Spleen (tissue), 11 donors: Measurements from ENCODE around the gene PHF21A. TPM values are rescaled to one million over a fixed set of nuclear protein-coding genes. Genes with fewer than 3 reads are reported as not detected.

Experiments
- DNase-seq: peaks from one replicate; pipeline ENCODE4 v3.0.0-alpha.2; 2020
- H3K27ac ChIP-seq, 8 donors: fragments of 200-600 bp; sonication (generic) in 7 of 8; 1 replicate in 4 of 8; 2 replicates in 4 of 8; pipeline versions ENCODE4 v1.5.0 to v1.8.0; 2016 to 2021; ENCODE audit warnings: inconsistent platforms in 4 of 8, mild to moderate bottlenecking in 4 of 8, moderate library complexity in 1 of 8
- H3K27me3 ChIP-seq, 7 donors: fragments of 200-600 bp; sonication (generic) in 6 of 7; replicated peaks in 1 of 7; 1 replicate in 4 of 7; 2 replicates in 3 of 7; pipeline versions ENCODE4 v1.5.0 to v1.8.0; 2016 to 2021; ENCODE audit warnings: inconsistent platforms in 3 of 7, mild to moderate bottlenecking in 1 of 7
- H3K36me3 ChIP-seq, 6 donors: fragments of 200-600 bp; sonication (generic) in 5 of 6; 1 replicate in 4 of 6; 2 replicates in 2 of 6; pipeline versions ENCODE4 v1.5.0 to v1.8.0; 2016 to 2021; ENCODE audit warnings: inconsistent platforms in 2 of 6
- H3K4me1 ChIP-seq, 6 donors: fragments of 200-600 bp; sonication (generic) in 5 of 6; 1 replicate in 3 of 6; 2 replicates in 3 of 6; pipeline versions ENCODE4 v1.5.0 to v1.8.0; 2016 to 2021; ENCODE audit warnings: inconsistent platforms in 3 of 6
- H3K4me3 ChIP-seq, 8 donors: fragments of 200-600 bp; sonication (generic) in 7 of 8; 1 replicate in 4 of 8; 2 replicates in 4 of 8; pipeline versions ENCODE4 v1.5.0 to v1.8.0; 2016 to 2021; ENCODE audit warnings: inconsistent platforms in 4 of 8, mild to moderate bottlenecking in 4 of 8, moderate library complexity in 2 of 8
- H3K9me3 ChIP-seq, 8 donors: fragments of 200-600 bp; sonication (generic) in 7 of 8; 1 replicate in 4 of 8; 2 replicates in 4 of 8; pipeline versions ENCODE4 v1.5.0 to v1.8.0; 2016 to 2021; ENCODE audit warnings: inconsistent platforms in 4 of 8
- POLR2A ChIP-seq, 3 donors: fragments of 450-650 bp; IDR thresholded peaks; one replicate each; pipeline ENCODE4 v1.5.1; 2017; ENCODE audit warnings: antibody characterized with exemption in 3 of 3, mild to moderate bottlenecking in 1 of 3
- POLR2AphosphoS5 ChIP-seq, 3 donors: sonication (generic); formaldehyde crosslinking; IDR thresholded peaks; one replicate each; pipeline ENCODE4 v1.5.1; 2017; ENCODE audit warnings: antibody characterized with exemption in 3 of 3
- WGBS, 5 donors: extraction: QIAGEN DNeasy Blood & Tissue Kit in 3 of 5; methylation state at CpG; one replicate each; pipeline versions ENCODE4 v1.1.5 to v1.1.7; 2013 to 2018; 5-methylcytosine and 5-hydroxymethylcytosine counted together
- intact Hi-C: fragments of 100-400 bp; cut with DNase I; formaldehyde crosslinking; loops from one replicate; pipeline ENCODE4 v1.15.0; 2023; ENCODE audit warnings: low total_unique reads
- polyA plus RNA-seq, 3 donors: library from polyadenylated mRNA; stranded (reverse); fragments of 200-250 nt; gene quantifications; one replicate each; pipeline ENCODE4 v1.2.1, GENCODE V29; 2013
- total RNA-seq, 7 donors: library from RNA; depleted of rRNA in 3 of 7; stranded (reverse); fragments of >200 nt in 3 of 7; fragmentation: NEBNext Ultra II Directional in 4 of 7; extraction: Animal tissue kit (Norgen Biotek cat#: 25700) in 4 of 7; gene quantifications; one replicate each; pipeline versions ENCODE4 v1.1.0 to v1.2.1, GENCODE V29; 2016 to 2021
- TF ChIP-seq, protein P1 (sequence below), 11 experiments: fragments of 200-600 bp in 7 of 11; fragments of 450-650 bp in 4 of 11; sonication (generic) in 4 of 11; IDR thresholded peaks in 8 of 11; conservative IDR thresholded peaks in 3 of 11; 1 replicate in 7 of 11; 2 replicates in 4 of 11; pipeline versions ENCODE4 v1.4.0 to v1.8.0; 2016 to 2021; ENCODE audit warnings: antibody characterized with exemption in 11 of 11, inconsistent platforms in 4 of 11, mild to moderate bottlenecking in 1 of 11
- donor health status: healthy with polysubstance abuse.
- donor health status: DM: no; HTN: no; CAD: no; lungs with moderate emphysema.
- donor health status: DM: no; HTN: no; CAD: no.
- donor health status: Bipolar disorder and iron deficiency.
- donor health status: healthy.
- donor health status: DM: no; HTN: no; CAD: no.
- donor health status: DM: yes; HTN: yes; CAD: no.

PHF21A gene
- total and polyA plus RNA-seq, 10 donors: 9.2 to 110 (median 79.7) TPM

- intact Hi-C loops: no loop called here
- H3K4me1 ChIP-seq: peaks cover 0 to 15% (median 14%) of the 10 kb centered on the region in 6 donors
- H3K9me3 ChIP-seq: no peaks in the 10 kb centered on the region
- 88 to 98% (median 89%) methylated on average over 4 of the region's 4 CpGs for WGBS, 5 donors
- H3K4me3 ChIP-seq: no peak overlapping the region
- DNase-seq: no peak
- H3K27me3 ChIP-seq: peaks cover 0 to 18% (median 0%) of the 10 kb centered on the region in 7 donors
- no peak overlapping the region for H3K27ac ChIP-seq
- no peak for TF ChIP-seq POLR2A (IDR thresholded peaks at IDR 0.05)
- H3K36me3 ChIP-seq: peaks cover 0 to 13% (median 5%) of the 10 kb centered on the region in 6 donors
Observed at GRCh38 chr11:45886816-45887520, 234.3 kb downstream of the PHF21A start.

- Histone ChIP-seq H3K27ac (no peak overlapping the region), H3K36me3 (peaks cover 0 to 21% (median 14%) of the 10 kb centered on the region in 6 donors), H3K9me3 (no peaks in the 10 kb centered on the region), H3K27me3 (peaks cover 0 to 18% (median 0%) of the 10 kb centered on the region in 7 donors), H3K4me1 (peaks cover 0 to 15% (median 14%) of the 10 kb centered on the region in 6 donors), H3K4me3 (peak overlapping the region; percentile 18 to 80 (median 50))
- TF ChIP-seq, protein P1, sequence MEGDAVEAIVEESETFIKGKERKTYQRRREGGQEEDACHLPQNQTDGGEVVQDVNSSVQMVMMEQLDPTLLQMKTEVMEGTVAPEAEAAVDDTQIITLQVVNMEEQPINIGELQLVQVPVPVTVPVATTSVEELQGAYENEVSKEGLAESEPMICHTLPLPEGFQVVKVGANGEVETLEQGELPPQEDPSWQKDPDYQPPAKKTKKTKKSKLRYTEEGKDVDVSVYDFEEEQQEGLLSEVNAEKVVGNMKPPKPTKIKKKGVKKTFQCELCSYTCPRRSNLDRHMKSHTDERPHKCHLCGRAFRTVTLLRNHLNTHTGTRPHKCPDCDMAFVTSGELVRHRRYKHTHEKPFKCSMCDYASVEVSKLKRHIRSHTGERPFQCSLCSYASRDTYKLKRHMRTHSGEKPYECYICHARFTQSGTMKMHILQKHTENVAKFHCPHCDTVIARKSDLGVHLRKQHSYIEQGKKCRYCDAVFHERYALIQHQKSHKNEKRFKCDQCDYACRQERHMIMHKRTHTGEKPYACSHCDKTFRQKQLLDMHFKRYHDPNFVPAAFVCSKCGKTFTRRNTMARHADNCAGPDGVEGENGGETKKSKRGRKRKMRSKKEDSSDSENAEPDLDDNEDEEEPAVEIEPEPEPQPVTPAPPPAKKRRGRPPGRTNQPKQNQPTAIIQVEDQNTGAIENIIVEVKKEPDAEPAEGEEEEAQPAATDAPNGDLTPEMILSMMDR (IDR thresholded peaks at IDR 0.05 in 8 of 11, conservative IDR thresholded peaks at IDR 0.05 in 3 of 11): no peak
- TF ChIP-seq POLR2AphosphoS5 (IDR thresholded peaks at IDR 0.05): peak in 1 of 3 donors; percentile 66
- intact Hi-C loops: no loop called here
- 14 to 20% (median 15%) methylated on average over 24 to 43 of the region's 43 CpGs for WGBS, 5 donors
- no peak for DNase-seq
Observed at GRCh38 chr11:45885921-45886721, 235.1 kb downstream of the PHF21A start.

DNA sequence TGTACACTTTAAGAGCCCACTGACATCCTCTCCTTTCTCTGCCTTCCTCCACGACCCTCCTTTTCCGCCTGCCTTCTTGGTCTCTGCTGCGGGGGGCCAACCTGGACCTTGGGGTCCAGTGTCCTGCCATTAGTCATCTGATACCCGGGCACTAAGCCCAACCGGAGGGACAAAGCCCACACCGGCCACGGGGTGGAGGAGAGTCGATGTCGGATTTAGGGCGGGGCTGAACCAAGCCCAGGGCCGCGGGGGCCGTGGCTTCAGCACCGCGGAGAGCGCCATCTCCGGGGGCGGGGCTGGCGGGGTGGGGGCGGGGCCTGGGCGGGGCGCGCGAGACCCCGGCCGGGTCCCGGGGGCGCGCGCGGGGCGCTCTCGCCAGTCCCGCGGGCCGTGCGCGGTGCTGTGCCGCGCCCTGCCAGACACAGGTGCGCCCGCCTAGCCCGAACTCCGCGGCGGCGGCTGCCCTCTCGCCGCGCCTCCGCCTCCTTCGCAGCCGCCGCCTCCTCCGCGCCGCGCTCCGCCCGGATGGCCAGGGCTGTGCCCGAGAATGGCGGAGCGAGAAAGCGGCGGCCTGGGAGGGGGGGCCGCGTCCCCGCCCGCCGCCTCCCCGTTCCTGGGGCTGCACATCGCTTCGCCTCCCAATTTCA is 235.9 kb downstream of the PHF21A start, which contains the start of gene MAPK8IP1:
Gene MAPK8IP1 (plus strand): TSS at position 378 of the 647 bp plus-strand sequence. CDS start 170 bp downstream, at position 548.
- intact Hi-C loops: no loop called here
- DNase-seq: peak; percentile 88
- Histone ChIP-seq H3K9me3 (no peaks in the 10 kb centered on the region), H3K27ac (no peak within 1 kb of the TSS), H3K4me3 (peak within 1 kb of the TSS; percentile 18 to 80 (median 50)), H3K4me1 (peaks cover 0 to 15% (median 14%) of the 10 kb centered on the region in 6 donors), H3K27me3 (peaks cover 0 to 18% (median 0%) of the 10 kb centered on the region in 7 donors), H3K36me3 (peaks cover 0 to 29% (median 21%) of the 10 kb centered on the region in 6 donors)
- TF ChIP-seq, protein P1 (IDR thresholded peaks at IDR 0.05 in 8 of 11, conservative IDR thresholded peaks at IDR 0.05 in 3 of 11): no peak
- peak in 2 of 3 donors; percentile 43 to 57 for TF ChIP-seq POLR2AphosphoS5 (IDR thresholded peaks at IDR 0.05)
- 2 to 4% (median 3%) methylated on average over 32 to 73 of the region's 73 CpGs for WGBS, 5 donors

GRCh38 chr11:45884596-45885185 is 236.6 kb downstream of the PHF21A start:
- peaks cover 0 to 36% (median 27%) of the 10 kb centered on the region in 6 donors for H3K36me3 ChIP-seq
- H3K27me3 ChIP-seq: peaks cover 0 to 18% (median 0%) of the 10 kb centered on the region in 7 donors
- no peak for TF ChIP-seq POLR2A (IDR thresholded peaks at IDR 0.05)
- DNase-seq: no peak
- H3K9me3 ChIP-seq: no peaks in the 10 kb centered on the region
- intact Hi-C loops: no loop called here
- H3K27ac ChIP-seq: no peak overlapping the region
- 86 to 92% (median 90%) methylated on average over 10 of the region's 10 CpGs for WGBS, 5 donors
- H3K4me3 ChIP-seq: peak overlapping the region in 4 of 8 donors; percentile 53 to 80 (median 59)
- peaks cover 0 to 15% (median 14%) of the 10 kb centered on the region in 6 donors for H3K4me1 ChIP-seq

Other genes with a start within 250 kb of the PHF21A start
- gene MAPK8IP1, start 235.8 kb downstream of the PHF21A start, total RNA-seq: 1 to 10 TPM; 1.7 to 6.0 (median 3.4) TPM
- gene MAPK8IP1, start 235.8 kb downstream of the PHF21A start, polyA plus RNA-seq: 1 to 10 TPM in 2 of 3 donors, under 1 TPM in 1; 0.80 to 2.2 (median 1.3) TPM
- 1 to 10 TPM in 4 of 7 donors, under 1 TPM in 1, not detected in 2; 0.57 to 2.0 (median 1.2) TPM for gene FREY1, start 214.2 kb downstream of the PHF21A start, total RNA-seq
- under 1 TPM; 0.13 to 0.32 (median 0.27) TPM for gene FREY1, start 214.2 kb downstream of the PHF21A start, polyA plus RNA-seq
- gene PEX16, start 203.6 kb downstream of the PHF21A start, total RNA-seq: 10 to 100 TPM; 29.2 to 36.7 (median 33.7) TPM
- 10 to 100 TPM; 41.6 to 50.1 (median 46.1) TPM for gene PEX16, start 203.6 kb downstream of the PHF21A start, polyA plus RNA-seq
- gene LARGE2, start 198.8 kb downstream of the PHF21A start, total RNA-seq: 1 to 10 TPM; 2.5 to 8.4 (median 6.1) TPM
- 10 to 100 TPM in 2 of 3 donors, 1 to 10 TPM in 1; 4.7 to 18.8 (median 16.4) TPM for gene LARGE2, start 198.8 kb downstream of the PHF21A start, polyA plus RNA-seq
- gene CREB3L1, start 156.2 kb upstream of the PHF21A start, total RNA-seq: 1 to 10 TPM; 2.0 to 8.9 (median 5.0) TPM
- gene CREB3L1, start 156.2 kb upstream of the PHF21A start, polyA plus RNA-seq: 1 to 10 TPM in 2 of 3 donors, under 1 TPM in 1; 0.28 to 1.4 (median 1.1) TPM
- 100 to 1,000 TPM in 5 of 7 donors, 10 to 100 TPM in 2; 86.0 to 136 (median 106) TPM for gene DGKZ, start 226.0 kb upstream of the PHF21A start, total RNA-seq
- gene DGKZ, start 226.0 kb upstream of the PHF21A start, polyA plus RNA-seq: 10 to 100 TPM; 44.2 to 89.0 (median 60.9) TPM